ENCODE measurements around the gene IL17RB. TPM values are rescaled to one million over a fixed set of nuclear protein-coding genes. Genes with fewer than 3 reads are reported as not detected.

IL17RB gene
- total RNA-seq, 4 donors from 2014 or later, result 1.5 to 1.7 TPM; not detected in 2

- ATAC-seq (ENCODE audit: low FRiP score), result no peak
- no peak for DNase-seq (ENCODE audit: low spot score)
- TF ChIP-seq CTCF (IDR thresholded peaks at IDR 0.05), result no peak
Observed at GRCh38 chr3:53902711-53903110, 56.3 kb downstream of the IL17RB start.

- no peak for TF ChIP-seq CTCF (IDR thresholded peaks at IDR 0.05)
- ATAC-seq (ENCODE audit: low FRiP score) (no peak), DNase-seq (ENCODE audit: low spot score) (no peak)
Observed at GRCh38 chr3:53913401-53913800, 67.0 kb downstream of the IL17RB start.

Small RNA genes lying within 50 kb of the gene (small RNA-seq; reads per million reads assigned to genes)
- gene AC012467.1, result not detected

Other genes with a start within 250 kb of the IL17RB start
- 1 to 10 TPM in 2 of 4 donors, under 1 TPM in 2; 0.16 to 2.6 (median 1.6) TPM for gene CHDH, start 149 bp upstream of the IL17RB start, total RNA-seq
- 10 to 100 TPM; 16.7 to 22.1 (median 21.5) TPM for gene ACTR8, start 35.6 kb downstream of the IL17RB start, total RNA-seq
- 10 to 100 TPM; 41.1 to 67.3 (median 46.7) TPM for gene SELENOK, start 45.3 kb downstream of the IL17RB start, total RNA-seq